Keratinocyte (primary cell): ENCODE data around the gene SGMS2.

Source experiments
- EZH2 ChIP-seq: IDR thresholded peaks from one replicate; pipeline ENCODE4 v1.6.1; 2012; ENCODE audit warnings: inconsistent platforms, mild to moderate bottlenecking, low read length, moderate library complexity
- TF ChIP-seq, protein P1 (sequence below), 3 experiments: IDR thresholded peaks in 1 of 3; conservative IDR thresholded peaks in 1 of 3; optimal IDR thresholded peaks in 1 of 3; 2 replicates in 2 of 3; 3 replicates in 1 of 3; pipeline versions ENCODE3 to v1.5.1; 2011; ENCODE audit warnings: low read length in 3 of 3, mild to moderate bottlenecking in 3 of 3, moderate library complexity in 2 of 3, control low read depth in 1 of 3, inconsistent platforms in 1 of 3; ENCODE audit not compliant: insufficient read depth in 2 of 3; ENCODE audit errors: extremely low read depth in 1 of 3

DNA sequence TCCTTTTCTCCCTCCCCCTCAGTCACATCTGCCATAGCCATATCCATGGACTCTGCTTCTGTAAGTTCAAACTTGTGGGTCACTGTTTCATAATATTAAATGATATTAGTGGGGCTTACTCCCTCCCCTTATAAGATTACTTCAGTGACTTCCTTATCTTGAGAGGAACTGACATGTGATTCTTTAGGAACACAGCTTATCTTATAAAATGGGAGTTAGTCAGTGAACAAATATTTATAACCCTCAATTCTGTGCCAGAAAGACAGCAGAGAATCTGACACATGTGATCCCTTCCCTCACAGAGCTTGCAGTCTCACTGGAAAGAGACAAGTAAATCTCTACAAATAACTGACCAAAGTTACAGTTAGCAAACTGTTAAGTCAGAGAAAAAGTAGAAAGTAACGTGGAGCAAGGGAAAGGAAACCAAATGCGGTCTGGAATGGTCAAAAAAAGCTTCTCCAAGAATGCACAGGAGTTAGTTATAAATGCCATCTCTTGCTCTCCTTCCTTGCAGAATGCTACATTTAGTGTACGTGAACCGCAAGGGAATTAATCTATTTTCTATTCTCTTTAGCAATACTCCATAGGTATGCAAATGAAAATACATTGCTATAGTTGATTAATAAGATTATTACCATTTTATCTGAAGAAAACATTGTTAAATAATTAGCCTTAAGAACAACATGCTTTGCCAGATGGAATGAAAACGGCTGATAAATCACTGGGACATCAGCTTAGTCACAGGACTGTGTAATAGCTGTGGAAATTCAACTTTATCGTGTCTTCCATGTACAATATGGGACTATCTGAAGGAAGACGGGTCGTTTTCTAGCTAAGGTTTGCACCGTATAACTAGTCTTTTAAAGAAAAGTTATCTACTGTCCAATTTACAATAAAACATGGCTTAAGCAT lies 29.0 kb downstream of the SGMS2 start:
- TF ChIP-seq, protein P1, sequence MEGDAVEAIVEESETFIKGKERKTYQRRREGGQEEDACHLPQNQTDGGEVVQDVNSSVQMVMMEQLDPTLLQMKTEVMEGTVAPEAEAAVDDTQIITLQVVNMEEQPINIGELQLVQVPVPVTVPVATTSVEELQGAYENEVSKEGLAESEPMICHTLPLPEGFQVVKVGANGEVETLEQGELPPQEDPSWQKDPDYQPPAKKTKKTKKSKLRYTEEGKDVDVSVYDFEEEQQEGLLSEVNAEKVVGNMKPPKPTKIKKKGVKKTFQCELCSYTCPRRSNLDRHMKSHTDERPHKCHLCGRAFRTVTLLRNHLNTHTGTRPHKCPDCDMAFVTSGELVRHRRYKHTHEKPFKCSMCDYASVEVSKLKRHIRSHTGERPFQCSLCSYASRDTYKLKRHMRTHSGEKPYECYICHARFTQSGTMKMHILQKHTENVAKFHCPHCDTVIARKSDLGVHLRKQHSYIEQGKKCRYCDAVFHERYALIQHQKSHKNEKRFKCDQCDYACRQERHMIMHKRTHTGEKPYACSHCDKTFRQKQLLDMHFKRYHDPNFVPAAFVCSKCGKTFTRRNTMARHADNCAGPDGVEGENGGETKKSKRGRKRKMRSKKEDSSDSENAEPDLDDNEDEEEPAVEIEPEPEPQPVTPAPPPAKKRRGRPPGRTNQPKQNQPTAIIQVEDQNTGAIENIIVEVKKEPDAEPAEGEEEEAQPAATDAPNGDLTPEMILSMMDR (optimal IDR thresholded peaks at IDR 0.05 in 1 of 3, IDR thresholded peaks at IDR 0.05 in 1 of 3, conservative IDR thresholded peaks at IDR 0.05 in 1 of 3; ENCODE audit: extremely low read depth in 1 of 3, insufficient read depth in 2 of 3, low read length in 3 of 3) = no peak
- TF ChIP-seq EZH2 = no peak
